ENCODE results near the gene SLC26A1. TPM values are rescaled to one million over a fixed set of nuclear protein-coding genes. Genes with fewer than 3 reads are reported as not detected.

SLC26A1 gene
- polyA plus RNA-seq (2013, experiment 1 of 2) = not detected
- polyA plus RNA-seq (2013, experiment 2 of 2) = 0.44 TPM

- Histone ChIP-seq H3K4me3 (ENCODE audit: low read length) (no peak within 1 kb of the TSS), H3K36me3 (ENCODE audit: insufficient read depth, low read length) (no peaks in the 10 kb centered on the region), H3K9me3 (ENCODE audit: insufficient read depth, low read depth, low read length) (no peaks in the 10 kb centered on the region), H3K27ac (ENCODE audit: low read depth, low read length) (no peak within 1 kb of the TSS), H3K27me3 (ENCODE audit: insufficient read depth, low read length) (peaks cover 31% of the 10 kb centered on the region), H3K9ac (ENCODE audit: low read depth, low read length) (no peak within 1 kb of the TSS; the same call in 1 of the 2 replicates), H3K4me1 (ENCODE audit: insufficient read depth, low read length) (no peaks in the 10 kb centered on the region)
- WGBS = 86% methylated on average over 37 of the region's 37 CpGs
These were observed at the start of gene SLC26A1 for GRCh38 chr4:993111-994029. SLC26A1 (minus strand) TSS chr4:993404; CDS start chr4:991703, 1,701 bp downstream.

- Histone ChIP-seq H3K27ac (ENCODE audit: low read depth, low read length) (no peak overlapping the region), H3K4me3 (ENCODE audit: low read length) (no peak overlapping the region)
- WGBS = 97% methylated on average over 17 of the region's 17 CpGs
These were observed 49.3 kb upstream of the SLC26A1 start for GRCh38 chr4:1042352-1043055.

GRCh38 chr4:1041936-1042330 is 48.7 kb upstream of the SLC26A1 start:
- Histone ChIP-seq H3K36me3 (ENCODE audit: insufficient read depth, low read length) (no peaks in the 10 kb centered on the region), H3K4me1 (ENCODE audit: insufficient read depth, low read length) (peaks cover 20% of the 10 kb centered on the region), H3K9ac (ENCODE audit: low read depth, low read length) (no peak overlapping the region), H3K27ac (ENCODE audit: low read depth, low read length) (no peak overlapping the region), H3K4me3 (ENCODE audit: low read length) (no peak overlapping the region), H3K27me3 (ENCODE audit: insufficient read depth, low read length) (peaks cover 24% of the 10 kb centered on the region), H3K9me3 (ENCODE audit: insufficient read depth, low read depth, low read length) (no peaks in the 10 kb centered on the region)
- 76% methylated on average over 8 of the region's 8 CpGs for WGBS

More at GRCh38 chr4:1042352-1043055, 49.3 kb upstream of the SLC26A1 start:
- Histone ChIP-seq H3K9me3 (ENCODE audit: insufficient read depth, low read depth, low read length) (no peaks in the 10 kb centered on the region), H3K27me3 (ENCODE audit: insufficient read depth, low read length) (peaks cover 30% of the 10 kb centered on the region), H3K9ac (ENCODE audit: low read depth, low read length) (no peak overlapping the region), H3K4me1 (ENCODE audit: insufficient read depth, low read length) (peaks cover 20% of the 10 kb centered on the region), H3K36me3 (ENCODE audit: insufficient read depth, low read length) (no peaks in the 10 kb centered on the region)

- Histone ChIP-seq H3K9me3 (ENCODE audit: insufficient read depth, low read depth, low read length) (no peaks in the 10 kb centered on the region), H3K27ac (ENCODE audit: low read depth, low read length) (no peak overlapping the region), H3K4me3 (ENCODE audit: low read length) (no peak overlapping the region), H3K27me3 (ENCODE audit: insufficient read depth, low read length) (peaks cover 19% of the 10 kb centered on the region), H3K36me3 (ENCODE audit: insufficient read depth, low read length) (no peaks in the 10 kb centered on the region), H3K9ac (ENCODE audit: low read depth, low read length) (no peak overlapping the region), H3K4me1 (ENCODE audit: insufficient read depth, low read length) (peaks cover 20% of the 10 kb centered on the region)
- WGBS = 60% methylated on average over 33 of the region's 36 CpGs
These were observed 48.1 kb upstream of the SLC26A1 start for GRCh38 chr4:1041147-1041935.

- peaks cover 20% of the 10 kb centered on the region for H3K4me1 ChIP-seq (ENCODE audit: insufficient read depth, low read length)
These were observed 47.3 kb upstream of the SLC26A1 start for GRCh38 chr4:1040344-1041146.

GRCh38 chr4:1039493-1040343 is 46.5 kb upstream of the SLC26A1 start:
- Histone ChIP-seq H3K4me3 (ENCODE audit: low read length) (no peak overlapping the region), H3K27ac (ENCODE audit: low read depth, low read length) (no peak overlapping the region)

More at GRCh38 chr4:1040344-1041146, 47.3 kb upstream of the SLC26A1 start:
- Histone ChIP-seq H3K9ac (ENCODE audit: low read depth, low read length) (no peak overlapping the region), H3K4me3 (ENCODE audit: low read length) (no peak overlapping the region), H3K27me3 (ENCODE audit: insufficient read depth, low read length) (peaks cover 15% of the 10 kb centered on the region), H3K27ac (ENCODE audit: low read depth, low read length) (no peak overlapping the region), H3K36me3 (ENCODE audit: insufficient read depth, low read length) (no peaks in the 10 kb centered on the region), H3K9me3 (ENCODE audit: insufficient read depth, low read depth, low read length) (no peaks in the 10 kb centered on the region)
- 94% methylated on average over 21 of the region's 21 CpGs for WGBS

GRCh38 chr4:1038948-1039492 is 45.8 kb upstream of the SLC26A1 start:
- no peak overlapping the region for H3K9ac ChIP-seq (ENCODE audit: low read depth, low read length)
- H3K36me3 ChIP-seq (ENCODE audit: insufficient read depth, low read length) = no peaks in the 10 kb centered on the region
- H3K4me1 ChIP-seq (ENCODE audit: insufficient read depth, low read length) = peaks cover 16% of the 10 kb centered on the region
- H3K4me3 ChIP-seq (ENCODE audit: low read length) = no peak overlapping the region
- H3K9me3 ChIP-seq (ENCODE audit: insufficient read depth, low read depth, low read length) = no peaks in the 10 kb centered on the region
- WGBS = 92% methylated on average over 16 of the region's 16 CpGs
- no peak overlapping the region for H3K27ac ChIP-seq (ENCODE audit: low read depth, low read length)
- peaks cover under 1% of the 10 kb centered on the region; the same call in 1 of the 2 replicates for H3K27me3 ChIP-seq (ENCODE audit: insufficient read depth, low read length)

More at GRCh38 chr4:1039493-1040343, 46.5 kb upstream of the SLC26A1 start:
- WGBS = 74% methylated on average over 20 of the region's 20 CpGs
- H3K9me3 ChIP-seq (ENCODE audit: insufficient read depth, low read depth, low read length) = no peaks in the 10 kb centered on the region
- H3K36me3 ChIP-seq (ENCODE audit: insufficient read depth, low read length) = no peaks in the 10 kb centered on the region
- no peak overlapping the region for H3K9ac ChIP-seq (ENCODE audit: low read depth, low read length)
- peaks cover 20% of the 10 kb centered on the region for H3K4me1 ChIP-seq (ENCODE audit: insufficient read depth, low read length)
- H3K27me3 ChIP-seq (ENCODE audit: insufficient read depth, low read length) = peaks cover 7% of the 10 kb centered on the region

- Histone ChIP-seq H3K27ac (ENCODE audit: low read depth, low read length) (no peak overlapping the region), H3K27me3 (ENCODE audit: insufficient read depth, low read length) (no peaks in the 10 kb centered on the region; the same call in 1 of the 2 replicates), H3K4me1 (ENCODE audit: insufficient read depth, low read length) (peaks cover 9% of the 10 kb centered on the region; the same call in 1 of the 2 replicates), H3K9me3 (ENCODE audit: insufficient read depth, low read depth, low read length) (no peaks in the 10 kb centered on the region), H3K36me3 (ENCODE audit: insufficient read depth, low read length) (no peaks in the 10 kb centered on the region), H3K4me3 (ENCODE audit: low read length) (no peak overlapping the region), H3K9ac (ENCODE audit: low read depth, low read length) (no peak overlapping the region)
- WGBS = 86% methylated on average over 26 of the region's 26 CpGs
These were observed 44.0 kb upstream of the SLC26A1 start for GRCh38 chr4:1036976-1037810.

GRCh38 chr4:1036095-1036494 is 42.9 kb upstream of the SLC26A1 start:
- Histone ChIP-seq H3K4me3 (ENCODE audit: low read length) (no peak overlapping the region), H3K9me3 (ENCODE audit: insufficient read depth, low read depth, low read length) (no peaks in the 10 kb centered on the region), H3K27me3 (ENCODE audit: insufficient read depth, low read length) (no peaks in the 10 kb centered on the region; the same call in 1 of the 2 replicates), H3K9ac (ENCODE audit: low read depth, low read length) (no peak overlapping the region), H3K36me3 (ENCODE audit: insufficient read depth, low read length) (no peaks in the 10 kb centered on the region), H3K4me1 (ENCODE audit: insufficient read depth, low read length) (peaks cover 4% of the 10 kb centered on the region; the same call in 1 of the 2 replicates), H3K27ac (ENCODE audit: low read depth, low read length) (no peak overlapping the region)
- 91% methylated on average over 15 of the region's 15 CpGs for WGBS
